ENCODE data around the gene SLC8A1.

- TF ChIP-seq CTCF (conservative IDR thresholded peaks at IDR 0.05; ENCODE audit: low read length) (no peak), EZH2phosphoT487 (IDR thresholded peaks at IDR 0.05; ENCODE audit: borderline replicate concordance) (no peak)
These were observed 355.5 kb downstream of the SLC8A1 start for GRCh38 chr2:40096360-40096759.
